CD4-positive, alpha-beta T cell (primary cell): Measurements from ENCODE around the gene SHISA2. TPM values are rescaled to one million over a fixed set of nuclear protein-coding genes. Genes with fewer than 3 reads are reported as not detected.
"Not testable (repeated sequence)": the region's sequence is repeated elsewhere in the genome, so short reads cannot be mapped to it uniquely, and the experiment has no call there.

Source experiments
- ATAC-seq: fragments of 200-7000 bp; cut with Tn5 transposase; one replicate; pipeline ENCODE4 v1.10.0; 2022; ENCODE audit warnings: mild to moderate bottlenecking; ENCODE audit not compliant: poor library complexity
- CTCF ChIA-PET: fragments of 350-600 bp; sonication (Branson Sonifier 250); formaldehyde crosslinking; loops from one replicate; lab custom pipeline; 2021; ENCODE audit warnings: antibody characterized with exemption, inconsistent platforms; lab: Charles Lee
- POLR2A ChIA-PET: fragments of 350-600 bp; sonication (Branson Sonifier 250); formaldehyde crosslinking; loops from one replicate; lab custom pipeline; 2021; ENCODE audit warnings: antibody characterized with exemption, inconsistent platforms; lab: Charles Lee
- DNase-seq, 14 experiments: peaks; one replicate each; pipeline ENCODE4 v3.0.0-alpha.2; 2013 to 2020; ENCODE audit warnings: mixed read lengths in 2 of 14
- H3K27ac ChIP-seq, 2 donors: one replicate each; pipeline versions ENCODE4 v1.5.1 to v1.7.0; 2013; ENCODE audit warnings: low read length in 2 of 2, low read depth in 1 of 2, mild to moderate bottlenecking in 1 of 2
- H3K27me3 ChIP-seq, 2 experiments: 1 replicate in 1 of 2; 2 replicates in 1 of 2; pipeline versions ENCODE4 v1.6.1 to v1.7.0; 2013; ENCODE audit warnings: low read length in 2 of 2, control low read depth in 1 of 2, mild to moderate bottlenecking in 1 of 2, moderate library complexity in 1 of 2; ENCODE audit not compliant: insufficient read depth in 2 of 2, control insufficient read depth in 1 of 2
- H3K36me3 ChIP-seq: one replicate; pipeline ENCODE4 v1.6.1; 2013; ENCODE audit warnings: low read length, control low read depth; ENCODE audit not compliant: insufficient read depth
- H3K4me1 ChIP-seq: one replicate; pipeline ENCODE4 v1.6.1; 2013; ENCODE audit warnings: low read length, control low read depth; ENCODE audit not compliant: insufficient read depth
- H3K4me3 ChIP-seq: one replicate; pipeline ENCODE4 v1.5.1; 2013; ENCODE audit warnings: mild to moderate bottlenecking, low read length, moderate library complexity
- H3K9me3 ChIP-seq, 2 experiments: 1 replicate in 1 of 2; 2 replicates in 1 of 2; pipeline versions ENCODE4 v1.6.1 to v1.7.0; 2013; ENCODE audit warnings: low read length in 2 of 2, mild to moderate bottlenecking in 2 of 2, control low read depth in 1 of 2, moderate library complexity in 1 of 2; ENCODE audit not compliant: control insufficient read depth in 1 of 2, insufficient read depth in 1 of 2
- H3K27ac Mint-ChIP-seq: one replicate; pipeline ENCODE4 v1.8.0; 2020; ENCODE audit warnings: mixed read lengths
- H3K27me3 Mint-ChIP-seq: one replicate; pipeline ENCODE4 v1.8.0; 2021; ENCODE audit warnings: mixed read lengths
- H3K36me3 Mint-ChIP-seq: one replicate; pipeline ENCODE4 v1.8.0; 2021; ENCODE audit warnings: low read depth, mixed read lengths
- H3K4me1 Mint-ChIP-seq: one replicate; pipeline ENCODE4 v1.8.0; 2021; ENCODE audit warnings: low read depth, mixed read lengths
- H3K4me3 Mint-ChIP-seq: one replicate; pipeline ENCODE4 v1.8.0; 2020; ENCODE audit warnings: mild to moderate bottlenecking, mixed read lengths
- H3K9me3 Mint-ChIP-seq: one replicate; pipeline ENCODE4 v1.8.0; 2020; ENCODE audit warnings: mixed read lengths
- CTCF ChIP-seq: fragments of 200-600 bp; IDR thresholded peaks from one replicate; pipeline ENCODE4 v1.8.0; 2022; ENCODE audit warnings: antibody characterized with exemption, mild to moderate bottlenecking
- intact Hi-C, 2 experiments: fragments of 100-400 bp; cut with DNase I in 1 of 2; cut with micrococcal nuclease in 1 of 2; formaldehyde crosslinking; loops; one replicate each; pipeline versions ENCODE4 v1.15.1 to v1.9.0; 2023 to 2025; cut with DNase I, micrococcal nuclease
- total RNA-seq, 174 experiments: library from RNA in 2 of 174; stranded (reverse) in 2 of 174; gene quantifications; one replicate each; pipeline ENCODE4 v1.2.3 and lab custom pipeline; 2021 to 2026

Gene SHISA2
- total RNA-seq, 2 experiments from 2014 or later: 0.52 to 0.92 TPM

GRCh38 chr13:26068372-26068771 is 16.6 kb upstream of the SHISA2 start:
- DNase-seq, H3K27ac ChIP-seq, H3K36me3 Mint-ChIP-seq, intact Hi-C loops, H3K4me1 ChIP-seq, H3K4me3 ChIP-seq, CTCF ChIA-PET, H3K9me3 ChIP-seq, H3K27me3 ChIP-seq, H3K9me3 Mint-ChIP-seq, H3K36me3 ChIP-seq, POLR2A ChIA-PET, ATAC-seq, H3K4me3 Mint-ChIP-seq, H3K27ac Mint-ChIP-seq, H3K4me1 Mint-ChIP-seq: not testable (repeated sequence)
- H3K27me3 Mint-ChIP-seq: peaks cover 27% of the 10 kb centered on the region

DNA sequence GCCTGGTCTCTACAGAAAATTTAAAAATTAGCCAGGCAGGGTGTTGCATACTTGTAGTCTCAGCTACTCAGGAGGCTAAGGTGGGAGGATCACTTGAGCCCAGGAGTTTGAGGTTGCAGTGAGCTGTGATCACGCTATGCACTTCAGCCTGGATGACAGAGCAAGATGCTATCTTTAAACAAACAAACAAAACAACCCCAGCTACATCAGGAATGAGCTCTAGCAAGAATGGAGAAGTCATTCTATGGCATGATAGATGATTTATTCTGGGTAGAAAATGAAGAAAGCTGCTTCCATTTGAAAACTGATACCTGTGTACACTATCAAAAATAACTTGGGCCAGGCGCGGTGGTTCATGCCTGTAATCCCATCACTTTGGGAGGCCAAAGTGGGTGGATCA is 15.8 kb upstream of the SHISA2 start:
- H3K27me3 Mint-ChIP-seq: peaks cover 30% of the 10 kb centered on the region
- Histone ChIP-seq H3K4me3 (no peak overlapping the region), H3K27ac (no peak overlapping the region), H3K9me3 (no peaks in the 10 kb centered on the region), H3K36me3 (no peaks in the 10 kb centered on the region), H3K4me1 (no peaks in the 10 kb centered on the region), H3K27me3 (peaks cover 0 to 2% of the 10 kb centered on the region in 2 experiments)
- ChIA-PET CTCF (no interaction called here), POLR2A (no interaction called here)
- ATAC-seq: no peak
- no peak for DNase-seq
- no peak for TF ChIP-seq CTCF
- intact Hi-C loops: no loop called here
- no peak overlapping the region for H3K27ac Mint-ChIP-seq
- H3K4me1 Mint-ChIP-seq: no peaks in the 10 kb centered on the region
- no peak overlapping the region for H3K4me3 Mint-ChIP-seq
- no peaks in the 10 kb centered on the region for H3K36me3 Mint-ChIP-seq
- no peaks in the 10 kb centered on the region for H3K9me3 Mint-ChIP-seq

DNA sequence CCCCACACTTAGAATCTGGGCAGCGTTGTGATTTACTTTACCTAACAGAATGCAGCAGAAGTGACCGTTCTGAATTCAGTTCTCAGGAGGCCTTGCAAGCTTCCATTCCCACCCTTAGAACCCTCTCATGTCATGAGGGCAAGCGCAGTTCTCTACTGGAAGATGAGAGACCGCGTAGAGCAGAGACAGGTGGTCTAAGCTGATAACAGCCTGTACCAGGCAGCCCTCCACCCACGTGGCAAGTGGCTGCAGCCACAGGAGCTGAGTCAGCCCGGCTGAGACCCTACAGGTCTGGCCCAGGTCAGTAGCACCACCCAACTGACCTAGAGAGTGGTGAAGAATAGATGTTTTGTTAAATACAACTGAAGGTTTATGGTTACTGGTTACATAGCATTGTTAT is 14.7 kb upstream of the SHISA2 start:
- H3K4me1 Mint-ChIP-seq, H3K27ac ChIP-seq, H3K4me1 ChIP-seq, H3K27me3 ChIP-seq, H3K36me3 Mint-ChIP-seq, H3K9me3 ChIP-seq, H3K4me3 Mint-ChIP-seq, POLR2A ChIA-PET, H3K27ac Mint-ChIP-seq, H3K36me3 ChIP-seq, ATAC-seq, H3K9me3 Mint-ChIP-seq, DNase-seq, H3K4me3 ChIP-seq, intact Hi-C loops: not testable (repeated sequence)
- H3K27me3 Mint-ChIP-seq: peaks cover 20% of the 10 kb centered on the region
- CTCF ChIA-PET: interaction anchor here (2.0 kb wide), 1 partner anchor 492 kb away, joined by 5 read pairs; no protein-coding TSS in a partner anchor

DNA sequence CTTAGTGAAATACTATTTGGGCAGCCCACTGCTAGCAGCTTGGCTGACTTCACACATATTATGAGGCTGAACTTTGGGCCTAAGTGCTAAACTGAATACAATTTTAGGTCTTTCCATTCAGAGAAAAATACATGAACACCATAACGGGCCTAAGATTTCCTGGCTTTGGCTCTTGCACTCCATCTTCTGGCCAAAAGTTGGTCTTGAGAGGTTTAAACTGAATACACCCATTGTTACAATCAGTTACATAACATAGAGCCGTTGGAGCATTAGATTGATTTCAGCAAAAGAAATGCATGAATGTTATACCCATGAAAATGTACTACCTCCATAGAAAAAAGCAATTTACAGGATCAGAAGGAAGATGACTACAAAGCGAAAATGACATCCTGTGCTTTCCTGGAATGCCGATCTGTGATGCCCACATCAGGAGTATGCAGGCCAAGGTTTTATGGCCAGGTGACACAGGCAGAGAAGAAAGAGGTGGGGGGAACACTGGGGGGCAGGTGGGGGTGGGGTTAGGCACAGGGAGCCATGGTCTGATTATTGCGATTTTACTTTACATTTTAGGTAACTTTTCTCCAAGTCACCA is 11.1 kb upstream of the SHISA2 start:
- POLR2A ChIA-PET: no interaction called here

More for the DNA sequence above, 11.1 kb upstream of the SHISA2 start:
- ATAC-seq (peak; percentile 60), DNase-seq (peak in 11 of 14 experiments; percentile 8 to 77 (median 25))
- H3K4me1 ChIP-seq: no peaks in the 10 kb centered on the region
- Mint-ChIP-seq H3K9me3 (no peaks in the 10 kb centered on the region), H3K27ac (no peak overlapping the region), H3K4me3 (no peak overlapping the region), H3K4me1 (no peaks in the 10 kb centered on the region), H3K27me3 (peaks cover 10% of the 10 kb centered on the region), H3K36me3 (no peaks in the 10 kb centered on the region)
- no peaks in the 10 kb centered on the region for H3K36me3 ChIP-seq
- H3K9me3 ChIP-seq: no peaks in the 10 kb centered on the region
- CTCF ChIA-PET: interaction anchor here (3.3 kb wide), 1 partner anchor 488 kb away, joined by 10 read pairs; no protein-coding TSS in a partner anchor
- H3K27me3 ChIP-seq: no peaks in the 10 kb centered on the region
- peak; percentile 67 for TF ChIP-seq CTCF
- no peak overlapping the region for H3K27ac ChIP-seq
- intact Hi-C loops: loop anchor here (1.0 to 5.0 kb wide), 4 partner anchors 234 to 489 kb away; no protein-coding TSS in a partner anchor
- no peak overlapping the region for H3K4me3 ChIP-seq
